Measurements from ENCODE around the gene FOLH1. TPM values are rescaled to one million over a fixed set of nuclear protein-coding genes. Genes with fewer than 3 reads are reported as not detected.
"Not testable (repeated sequence)": the region's sequence is repeated elsewhere in the genome, so short reads cannot be mapped to it uniquely, and the experiment has no call there.

The FOLH1 gene
- not detected in 2 replicates for total RNA-seq (2021)
- not detected for Bru-seq, nascent RNA
- BruChase-seq, experiment 1, labeled RNA remaining after a 2-hour chase = not detected
- not detected for BruChase-seq, experiment 2, labeled RNA remaining after a 6-hour chase
- long read RNA-seq = 0 reads

- no TSS peak for BruUV-seq (replicated peaks)
- POLR2A ChIA-PET (ENCODE audit: unreplicated experiment) = no interaction called here
- H3K79me2 ChIP-seq (ENCODE audit: low read depth) = no peaks in the 10 kb centered on the region
- H3K4me2 ChIP-seq = no peak within 1 kb of the TSS
- H3K9me3 ChIP-seq (ENCODE audit: insufficient read depth, low read depth) = no peaks in the 10 kb centered on the region
- no peaks in the 10 kb centered on the region for H3K36me3 ChIP-seq (ENCODE audit: low read depth)
- H3K27ac ChIP-seq = no peak within 1 kb of the TSS
- CTCF ChIA-PET = no interaction called here
- H3F3A ChIP-seq (ENCODE audit: insufficient read depth, low read depth) = no peaks in the 10 kb centered on the region
- TF ChIP-seq, protein P1, sequence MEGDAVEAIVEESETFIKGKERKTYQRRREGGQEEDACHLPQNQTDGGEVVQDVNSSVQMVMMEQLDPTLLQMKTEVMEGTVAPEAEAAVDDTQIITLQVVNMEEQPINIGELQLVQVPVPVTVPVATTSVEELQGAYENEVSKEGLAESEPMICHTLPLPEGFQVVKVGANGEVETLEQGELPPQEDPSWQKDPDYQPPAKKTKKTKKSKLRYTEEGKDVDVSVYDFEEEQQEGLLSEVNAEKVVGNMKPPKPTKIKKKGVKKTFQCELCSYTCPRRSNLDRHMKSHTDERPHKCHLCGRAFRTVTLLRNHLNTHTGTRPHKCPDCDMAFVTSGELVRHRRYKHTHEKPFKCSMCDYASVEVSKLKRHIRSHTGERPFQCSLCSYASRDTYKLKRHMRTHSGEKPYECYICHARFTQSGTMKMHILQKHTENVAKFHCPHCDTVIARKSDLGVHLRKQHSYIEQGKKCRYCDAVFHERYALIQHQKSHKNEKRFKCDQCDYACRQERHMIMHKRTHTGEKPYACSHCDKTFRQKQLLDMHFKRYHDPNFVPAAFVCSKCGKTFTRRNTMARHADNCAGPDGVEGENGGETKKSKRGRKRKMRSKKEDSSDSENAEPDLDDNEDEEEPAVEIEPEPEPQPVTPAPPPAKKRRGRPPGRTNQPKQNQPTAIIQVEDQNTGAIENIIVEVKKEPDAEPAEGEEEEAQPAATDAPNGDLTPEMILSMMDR (conservative IDR thresholded peaks at IDR 0.05) = no peak
- TF ChIP-seq EZH2 (IDR thresholded peaks at IDR 0.05; ENCODE audit: low read depth) = no peak
- no peak for DNase-seq
- H3K27me3 ChIP-seq (ENCODE audit: insufficient read depth, low read depth) = peaks cover 15% of the 10 kb centered on the region
- H4K20me1 ChIP-seq (ENCODE audit: insufficient read depth) = no peaks in the 10 kb centered on the region
- H3K4me3 ChIP-seq = no peak within 1 kb of the TSS
- H3K9me2 ChIP-seq (ENCODE audit: insufficient read depth) = no peaks in the 10 kb centered on the region
- no peaks in the 10 kb centered on the region for H3K4me1 ChIP-seq (replicated peaks; ENCODE audit: insufficient read depth)
- intact Hi-C loops (cut with micrococcal nuclease; ENCODE audit: unreplicated experiment) = no loop called here
- no peak within 1 kb of the TSS for H2AFZ ChIP-seq
Observed at GRCh38 chr11:49208006-49208721, at the start of gene FOLH1. FOLH1 (minus strand) TSS chr11:49208602; CDS start chr11:49208409, 193 bp downstream.

GRCh38 chr11:49255148-49255547 lies 46.7 kb upstream of the FOLH1 start:
- H3K4me3 ChIP-seq; POLR2A ChIA-PET (ENCODE audit: unreplicated experiment); intact Hi-C loops (cut with micrococcal nuclease; ENCODE audit: unreplicated experiment); H3K27ac ChIP-seq; H3F3A ChIP-seq (ENCODE audit: insufficient read depth, low read depth); H3K79me2 ChIP-seq (ENCODE audit: low read depth); H3K9me2 ChIP-seq (ENCODE audit: insufficient read depth); H4K20me1 ChIP-seq (ENCODE audit: insufficient read depth); H3K9me3 ChIP-seq (ENCODE audit: insufficient read depth, low read depth); CTCF ChIA-PET; BruUV-seq (replicated peaks); H3K4me1 ChIP-seq (replicated peaks; ENCODE audit: insufficient read depth); H3K27me3 ChIP-seq (ENCODE audit: insufficient read depth, low read depth); H3K36me3 ChIP-seq (ENCODE audit: low read depth); H2AFZ ChIP-seq; DNase-seq; H3K4me2 ChIP-seq: not testable (repeated sequence)

GRCh38 chr11:49251212-49251611 lies 42.8 kb upstream of the FOLH1 start:
- POLR2A ChIA-PET (ENCODE audit: unreplicated experiment); DNase-seq; BruUV-seq (replicated peaks); H3K4me2 ChIP-seq; H3K9me3 ChIP-seq (ENCODE audit: insufficient read depth, low read depth); H4K20me1 ChIP-seq (ENCODE audit: insufficient read depth); H3K4me1 ChIP-seq (replicated peaks; ENCODE audit: insufficient read depth); H3K79me2 ChIP-seq (ENCODE audit: low read depth); H3F3A ChIP-seq (ENCODE audit: insufficient read depth, low read depth); H2AFZ ChIP-seq; H3K9me2 ChIP-seq (ENCODE audit: insufficient read depth); H3K27ac ChIP-seq; CTCF ChIA-PET; H3K4me3 ChIP-seq; intact Hi-C loops (cut with micrococcal nuclease; ENCODE audit: unreplicated experiment); H3K36me3 ChIP-seq (ENCODE audit: low read depth); H3K27me3 ChIP-seq (ENCODE audit: insufficient read depth, low read depth): not testable (repeated sequence)

GRCh38 chr11:49250398-49251115 lies 42.2 kb upstream of the FOLH1 start:
- H3K4me3 ChIP-seq; H3K4me1 ChIP-seq (replicated peaks; ENCODE audit: insufficient read depth); H2AFZ ChIP-seq; H3K36me3 ChIP-seq (ENCODE audit: low read depth); H3K4me2 ChIP-seq; H3F3A ChIP-seq (ENCODE audit: insufficient read depth, low read depth); BruUV-seq (replicated peaks); CTCF ChIA-PET; intact Hi-C loops (cut with micrococcal nuclease; ENCODE audit: unreplicated experiment); POLR2A ChIA-PET (ENCODE audit: unreplicated experiment); H3K9me2 ChIP-seq (ENCODE audit: insufficient read depth); H3K9me3 ChIP-seq (ENCODE audit: insufficient read depth, low read depth); H4K20me1 ChIP-seq (ENCODE audit: insufficient read depth); H3K79me2 ChIP-seq (ENCODE audit: low read depth); DNase-seq; H3K27ac ChIP-seq; H3K27me3 ChIP-seq (ENCODE audit: insufficient read depth, low read depth): not testable (repeated sequence)

DNA sequence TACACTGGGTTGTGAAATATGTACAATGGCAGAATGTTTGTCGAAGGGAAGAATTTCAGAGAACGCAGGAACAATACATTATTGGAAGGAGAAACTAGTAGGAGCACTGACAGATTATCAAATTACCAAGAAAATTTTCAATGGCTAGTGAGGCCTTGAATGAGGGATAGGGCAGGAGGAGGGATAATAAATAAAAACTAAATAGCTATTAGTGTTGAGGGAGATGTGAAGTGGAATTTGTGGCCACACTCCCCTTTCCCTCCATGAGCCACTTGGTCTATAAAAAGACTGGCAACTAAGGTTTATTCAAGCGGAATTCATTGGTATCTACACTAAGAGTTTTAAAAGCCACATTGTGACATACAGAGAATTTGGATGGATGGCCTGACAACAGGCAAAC lies 41.0 kb upstream of the FOLH1 start:
- H3K4me2 ChIP-seq; CTCF ChIA-PET; H4K20me1 ChIP-seq (ENCODE audit: insufficient read depth); DNase-seq; H3K36me3 ChIP-seq (ENCODE audit: low read depth); H2AFZ ChIP-seq; H3F3A ChIP-seq (ENCODE audit: insufficient read depth, low read depth); H3K4me1 ChIP-seq (replicated peaks; ENCODE audit: insufficient read depth); H3K9me3 ChIP-seq (ENCODE audit: insufficient read depth, low read depth); POLR2A ChIA-PET (ENCODE audit: unreplicated experiment); intact Hi-C loops (cut with micrococcal nuclease; ENCODE audit: unreplicated experiment); H3K79me2 ChIP-seq (ENCODE audit: low read depth); H3K27me3 ChIP-seq (ENCODE audit: insufficient read depth, low read depth); BruUV-seq (replicated peaks); H3K4me3 ChIP-seq; H3K9me2 ChIP-seq (ENCODE audit: insufficient read depth); H3K27ac ChIP-seq: not testable (repeated sequence)

GRCh38 chr11:49233685-49234084 lies 25.3 kb upstream of the FOLH1 start:
- CTCF ChIA-PET, H3K27ac ChIP-seq: not testable (repeated sequence)

More at GRCh38 chr11:49233685-49234084, 25.3 kb upstream of the FOLH1 start:
- POLR2A ChIA-PET (ENCODE audit: unreplicated experiment); H3K9me2 ChIP-seq (ENCODE audit: insufficient read depth); H3K79me2 ChIP-seq (ENCODE audit: low read depth); DNase-seq; BruUV-seq (replicated peaks); intact Hi-C loops (cut with micrococcal nuclease; ENCODE audit: unreplicated experiment); H3F3A ChIP-seq (ENCODE audit: insufficient read depth, low read depth); H2AFZ ChIP-seq; H3K9me3 ChIP-seq (ENCODE audit: insufficient read depth, low read depth); H4K20me1 ChIP-seq (ENCODE audit: insufficient read depth); H3K4me1 ChIP-seq (replicated peaks; ENCODE audit: insufficient read depth); H3K4me3 ChIP-seq; H3K27me3 ChIP-seq (ENCODE audit: insufficient read depth, low read depth); H3K36me3 ChIP-seq (ENCODE audit: low read depth); H3K4me2 ChIP-seq: not testable (repeated sequence)
